B cell (primary cell): ENCODE results near the gene EPB41L4B. TPM values are rescaled to one million over a fixed set of nuclear protein-coding genes. Genes with fewer than 3 reads are reported as not detected.

Source experiments
- ATAC-seq: fragments of 200-7000 bp; cut with Tn5 transposase; one replicate; pipeline ENCODE4 v1.10.0; 2021; ENCODE audit warnings: low read depth, mild to moderate bottlenecking, moderate number of reproducible peaks, moderate library complexity
- CTCF ChIA-PET: fragments of 350-600 bp; sonication (Branson Sonifier 250); formaldehyde crosslinking; loops from one replicate; lab custom pipeline; 2021; ENCODE audit warnings: antibody characterized with exemption, inconsistent platforms; lab: Charles Lee
- POLR2A ChIA-PET: fragments of 350-600 bp; sonication (Branson Sonifier 250); formaldehyde crosslinking; loops from one replicate; lab custom pipeline; 2021; ENCODE audit warnings: antibody characterized with exemption; lab: Charles Lee
- DNase-seq: peaks from one replicate; pipeline ENCODE4 v3.0.0; 2013
- H2AFZ ChIP-seq: 2 replicates; pipeline ENCODE4 v1.6.1; 2012; ENCODE audit warnings: mild to moderate bottlenecking, low read depth, low read length; ENCODE audit not compliant: insufficient read depth, poor library complexity, severe bottlenecking
- H3K27ac ChIP-seq, 2 donors: 1 replicate in 1 of 2; 2 replicates in 1 of 2; pipeline ENCODE4 v1.5.1; 2012 to 2013; ENCODE audit warnings: low read length in 2 of 2, mild to moderate bottlenecking in 2 of 2, moderate library complexity in 1 of 2
- H3K27me3 ChIP-seq, 4 experiments: fragments of 200-600 bp in 1 of 4; sonication (generic) in 1 of 4; replicated peaks in 1 of 4; 1 replicate in 2 of 4; 2 replicates in 2 of 4; pipeline versions ENCODE4 v1.6.1 to v1.7.0; 2013 to 2016; ENCODE audit warnings: low read length in 3 of 4, mild to moderate bottlenecking in 2 of 4, mixed read lengths in 1 of 4, moderate library complexity in 1 of 4; ENCODE audit not compliant: insufficient read depth in 4 of 4, control insufficient read depth in 3 of 4; ENCODE audit errors: control extremely low read depth in 1 of 4
- H3K36me3 ChIP-seq, 2 experiments: replicated peaks in 1 of 2; 1 replicate in 1 of 2; 2 replicates in 1 of 2; pipeline versions ENCODE4 v1.6.1 to v1.7.1; 2013; ENCODE audit warnings: low read length in 1 of 2; ENCODE audit not compliant: insufficient read depth in 2 of 2, control insufficient read depth in 1 of 2; ENCODE audit errors: control extremely low read depth in 1 of 2, extremely low read depth in 1 of 2
- H3K4me1 ChIP-seq, 2 donors: fragments of 200-600 bp in 1 of 2; sonication (generic) in 1 of 2; 1 replicate in 1 of 2; 2 replicates in 1 of 2; pipeline versions ENCODE4 v1.5.1 to v1.6.1; 2013 to 2017; ENCODE audit warnings: low read length in 2 of 2; ENCODE audit not compliant: control insufficient read depth in 2 of 2, insufficient read depth in 2 of 2
- H3K4me2 ChIP-seq: replicated peaks from 2 replicates; pipeline ENCODE3; 2012; ENCODE audit warnings: mild to moderate bottlenecking, low read depth, low read length; ENCODE audit not compliant: poor library complexity, severe bottlenecking
- H3K4me3 ChIP-seq, 5 experiments: fragments of 200-600 bp in 1 of 5; sonication (generic) in 1 of 5; 1 replicate in 3 of 5; 2 replicates in 2 of 5; pipeline versions ENCODE4 v1.5.1 to v1.7.0; 2011 to 2016; ENCODE audit warnings: low read length in 4 of 5, mild to moderate bottlenecking in 4 of 5, low read depth in 2 of 5, control low read depth in 1 of 5, moderate library complexity in 1 of 5; ENCODE audit not compliant: insufficient read depth in 1 of 5; ENCODE audit errors: control extremely low read depth in 1 of 5, extremely low read depth in 1 of 5
- H3K79me2 ChIP-seq: fragments of 200-600 bp; sonication (generic); one replicate; pipeline ENCODE4 v1.6.0; 2016; ENCODE audit warnings: low read length; ENCODE audit not compliant: control insufficient read depth, insufficient read depth
- H3K9ac ChIP-seq: fragments of 200-600 bp; sonication (generic); 2 replicates; pipeline ENCODE4 v1.6.1; 2017; ENCODE audit warnings: mild to moderate bottlenecking, low read length, moderate library complexity
- H3K9me3 ChIP-seq, 3 donors: one replicate each; pipeline versions ENCODE4 v1.6.1 to v1.7.1; 2013; ENCODE audit warnings: low read length in 2 of 3; ENCODE audit not compliant: control insufficient read depth in 2 of 3, insufficient read depth in 1 of 3; ENCODE audit errors: control extremely low read depth in 1 of 3
- H4K20me1 ChIP-seq: 2 replicates; pipeline ENCODE4 v1.6.0; 2012; ENCODE audit warnings: mild to moderate bottlenecking, low read length; ENCODE audit not compliant: insufficient read depth, control insufficient read depth, poor library complexity, severe bottlenecking
- H3K27ac Mint-ChIP-seq: one replicate; pipeline ENCODE4 v1.8.0; 2021; ENCODE audit warnings: mixed read lengths
- H3K27me3 Mint-ChIP-seq: one replicate; pipeline ENCODE4 v1.8.0; 2021; ENCODE audit warnings: mixed read lengths
- H3K4me1 Mint-ChIP-seq: one replicate; pipeline ENCODE4 v1.8.0; 2021; ENCODE audit warnings: mixed read lengths
- H3K4me3 Mint-ChIP-seq: one replicate; pipeline ENCODE4 v1.8.0; 2021; ENCODE audit warnings: mixed read lengths
- H3K9me3 Mint-ChIP-seq: one replicate; pipeline ENCODE4 v1.8.0; 2022; ENCODE audit warnings: mixed read lengths; ENCODE audit not compliant: insufficient read depth
- EZH2 ChIP-seq: IDR thresholded peaks from 2 replicates; pipeline ENCODE4 v1.6.1; 2012; ENCODE audit warnings: borderline replicate concordance, low read depth, mild to moderate bottlenecking, moderate library complexity, low read length; ENCODE audit not compliant: insufficient read depth, poor library complexity, severe bottlenecking
- WGBS: methylation state at CpG from one replicate; pipeline ENCODE4 v1.1.5; 2013; ENCODE audit warnings: missing lambda C conversion rate; ENCODE audit not compliant: insufficient coverage; 5-methylcytosine and 5-hydroxymethylcytosine counted together
- intact Hi-C: fragments of 100-400 bp; cut with micrococcal nuclease; formaldehyde crosslinking; loops from one replicate; pipeline ENCODE4 v1.10.0; 2022
- polyA plus RNA-seq: library from polyadenylated mRNA; depleted of rRNA; stranded (reverse); fragments of >200 nt; gene quantifications from 2 replicates; pipeline ENCODE4 v1.2.3, GENCODE V29; 2012
- total RNA-seq, 2 donors: library from RNA; stranded (reverse); fragments of 120-200 nt in 1 of 2; gene quantifications; 1 replicate in 1 of 2; 2 replicates in 1 of 2; pipeline versions ENCODE4 v1.2.3 to v1.2.4, GENCODE V29; 2013 to 2022
- TF ChIP-seq, protein P1 (sequence below): fragments of 200-600 bp; IDR thresholded peaks from one replicate; pipeline ENCODE4 v1.8.0; 2022; ENCODE audit warnings: antibody characterized with exemption, mild to moderate bottlenecking

The EPB41L4B gene
- total and polyA plus RNA-seq, 2 donors (not counting 1 experiment from before 2014, with no cell fraction given): 2.9 TPM; not detected in 1

GRCh38 chr9:109179801-109180523 lies 140.9 kb downstream of the EPB41L4B start:
- H3K9ac ChIP-seq: no peak overlapping the region
- TF ChIP-seq, protein P1, sequence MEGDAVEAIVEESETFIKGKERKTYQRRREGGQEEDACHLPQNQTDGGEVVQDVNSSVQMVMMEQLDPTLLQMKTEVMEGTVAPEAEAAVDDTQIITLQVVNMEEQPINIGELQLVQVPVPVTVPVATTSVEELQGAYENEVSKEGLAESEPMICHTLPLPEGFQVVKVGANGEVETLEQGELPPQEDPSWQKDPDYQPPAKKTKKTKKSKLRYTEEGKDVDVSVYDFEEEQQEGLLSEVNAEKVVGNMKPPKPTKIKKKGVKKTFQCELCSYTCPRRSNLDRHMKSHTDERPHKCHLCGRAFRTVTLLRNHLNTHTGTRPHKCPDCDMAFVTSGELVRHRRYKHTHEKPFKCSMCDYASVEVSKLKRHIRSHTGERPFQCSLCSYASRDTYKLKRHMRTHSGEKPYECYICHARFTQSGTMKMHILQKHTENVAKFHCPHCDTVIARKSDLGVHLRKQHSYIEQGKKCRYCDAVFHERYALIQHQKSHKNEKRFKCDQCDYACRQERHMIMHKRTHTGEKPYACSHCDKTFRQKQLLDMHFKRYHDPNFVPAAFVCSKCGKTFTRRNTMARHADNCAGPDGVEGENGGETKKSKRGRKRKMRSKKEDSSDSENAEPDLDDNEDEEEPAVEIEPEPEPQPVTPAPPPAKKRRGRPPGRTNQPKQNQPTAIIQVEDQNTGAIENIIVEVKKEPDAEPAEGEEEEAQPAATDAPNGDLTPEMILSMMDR: no peak
- TF ChIP-seq EZH2: no peak
- Mint-ChIP-seq H3K9me3 (no peaks in the 10 kb centered on the region), H3K4me3 (no peak overlapping the region), H3K27me3 (peaks cover 13% of the 10 kb centered on the region), H3K27ac (no peak overlapping the region), H3K4me1 (no peaks in the 10 kb centered on the region)
- no peaks in the 10 kb centered on the region for H3K9me3 ChIP-seq
- no peaks in the 10 kb centered on the region for H3K4me1 ChIP-seq
- CTCF ChIA-PET: no interaction called here
- 84% methylated on average over 9 of the region's 9 CpGs for WGBS
- no peak for DNase-seq
- ATAC-seq: no peak
- H3K27ac ChIP-seq: no peak overlapping the region
- H3K79me2 ChIP-seq: no peaks in the 10 kb centered on the region
- intact Hi-C loops: no loop called here
- H3K4me2 ChIP-seq: no peak overlapping the region
- H4K20me1 ChIP-seq: no peaks in the 10 kb centered on the region
- H3K27me3 ChIP-seq: no peaks in the 10 kb centered on the region
- H3K4me3 ChIP-seq: no peak overlapping the region
- no peak overlapping the region for H2AFZ ChIP-seq
- POLR2A ChIA-PET: no interaction called here
- H3K36me3 ChIP-seq: no peaks in the 10 kb centered on the region

GRCh38 chr9:109176963-109177362 lies 143.9 kb downstream of the EPB41L4B start:
- Histone ChIP-seq H2AFZ (no peak overlapping the region), H4K20me1 (no peaks in the 10 kb centered on the region), H3K4me2 (no peak overlapping the region), H3K9me3 (no peaks in the 10 kb centered on the region), H3K27ac (no peak overlapping the region), H3K4me1 (no peaks in the 10 kb centered on the region), H3K79me2 (no peaks in the 10 kb centered on the region), H3K27me3 (peaks cover 0 to 4% (median 1%) of the 10 kb centered on the region in 4 experiments), H3K36me3 (no peaks in the 10 kb centered on the region), H3K4me3 (no peak overlapping the region), H3K9ac (no peak overlapping the region)
- H3K4me1 Mint-ChIP-seq: no peaks in the 10 kb centered on the region
- no peaks in the 10 kb centered on the region for H3K9me3 Mint-ChIP-seq
- ChIA-PET POLR2A (no interaction called here), CTCF (interaction anchor here (0.8 kb wide), 1 partner anchor 16 kb away, joined by 3 read pairs; no protein-coding TSS in a partner anchor)
- H3K27me3 Mint-ChIP-seq: peaks cover 18% of the 10 kb centered on the region
- H3K4me3 Mint-ChIP-seq: no peak overlapping the region
- 100% methylated on average over 1 of the region's 2 CpGs for WGBS
- DNase-seq: no peak
- ATAC-seq: no peak
- no peak overlapping the region for H3K27ac Mint-ChIP-seq
- no peak for TF ChIP-seq EZH2
- intact Hi-C loops: no loop called here
